Mesenchymal stem cell (in vitro differentiated cells and primary cell): ENCODE measurements around the gene BFSP2.
"Not testable (repeated sequence)": the region's sequence is repeated elsewhere in the genome, so short reads cannot be mapped to it uniquely, and the experiment has no call there.

Experiments
- DNase-seq: peaks from one replicate; pipeline ENCODE4 v3.0.0-alpha.2; 2013
- H2AFZ ChIP-seq: one replicate; pipeline ENCODE4 v1.6.1; 2013; ENCODE audit warnings: low read depth, mild to moderate bottlenecking, control low read depth, inconsistent platforms, low read length, moderate library complexity
- H2AK5ac ChIP-seq: 2 replicates; pipeline ENCODE4 v1.6.1; 2013; ENCODE audit warnings: low read length, moderate library complexity, mild to moderate bottlenecking, inconsistent platforms; ENCODE audit not compliant: severe bottlenecking
- H2BK120ac ChIP-seq: one replicate; pipeline ENCODE4 v1.6.1; 2013; ENCODE audit warnings: low read depth, mild to moderate bottlenecking, inconsistent platforms, low read length, moderate library complexity
- H2BK12ac ChIP-seq, 2 experiments: one replicate each; pipeline ENCODE4 v1.6.1; 2013; ENCODE audit warnings: inconsistent platforms in 2 of 2, low read length in 2 of 2, mild to moderate bottlenecking in 2 of 2, moderate library complexity in 2 of 2, control low read depth in 1 of 2
- H2BK15ac ChIP-seq: one replicate; pipeline ENCODE4 v1.6.1; 2013; ENCODE audit warnings: mild to moderate bottlenecking, low read depth, inconsistent platforms; ENCODE audit not compliant: poor library complexity, severe bottlenecking
- H2BK5ac ChIP-seq: 2 replicates; pipeline ENCODE4 v1.6.1; 2013; ENCODE audit warnings: low read depth, mild to moderate bottlenecking, low read length, control low read depth, inconsistent platforms; ENCODE audit not compliant: poor library complexity, severe bottlenecking
- H3K14ac ChIP-seq, 2 experiments: one replicate each; pipeline ENCODE4 v1.6.1; 2013; ENCODE audit warnings: inconsistent platforms in 2 of 2, low read length in 2 of 2, control low read depth in 1 of 2, mild to moderate bottlenecking in 1 of 2, moderate library complexity in 1 of 2
- H3K18ac ChIP-seq, 2 experiments: one replicate each; pipeline ENCODE4 v1.6.1; 2013; ENCODE audit warnings: inconsistent platforms in 2 of 2, low read length in 2 of 2, control low read depth in 1 of 2, low read depth in 1 of 2, mild to moderate bottlenecking in 1 of 2
- H3K23ac ChIP-seq, 2 experiments: one replicate each; pipeline ENCODE4 v1.6.1; 2013; ENCODE audit warnings: inconsistent platforms in 2 of 2, low read length in 2 of 2, mild to moderate bottlenecking in 2 of 2, moderate library complexity in 2 of 2, control low read depth in 1 of 2
- H3K27ac ChIP-seq: 2 replicates; pipeline ENCODE4 v1.5.1; 2013; ENCODE audit warnings: mild to moderate bottlenecking, moderate library complexity, low read length, control low read depth, inconsistent platforms; ENCODE audit not compliant: poor library complexity, severe bottlenecking
- H3K27me3 ChIP-seq, 2 experiments: 2 replicates each; pipeline versions ENCODE4 v1.6.1 to v1.7.0; 2013; ENCODE audit warnings: low read length in 2 of 2, mild to moderate bottlenecking in 2 of 2, moderate library complexity in 2 of 2, control low read depth in 1 of 2, inconsistent platforms in 1 of 2; ENCODE audit not compliant: control insufficient read depth in 1 of 2, insufficient read depth in 1 of 2
- H3K36me3 ChIP-seq, 2 experiments: 2 replicates each; pipeline versions ENCODE4 v1.6.1 to v1.7.0; 2013; ENCODE audit warnings: low read length in 2 of 2, control low read depth in 1 of 2, inconsistent platforms in 1 of 2, low read depth in 1 of 2, mild to moderate bottlenecking in 1 of 2; ENCODE audit not compliant: insufficient read depth in 2 of 2, control insufficient read depth in 1 of 2
- H3K4ac ChIP-seq, 2 experiments: one replicate each; pipeline ENCODE4 v1.6.1; 2013; ENCODE audit warnings: inconsistent platforms in 2 of 2, low read length in 2 of 2, mild to moderate bottlenecking in 2 of 2, moderate library complexity in 2 of 2, control low read depth in 1 of 2, low read depth in 1 of 2
- H3K4me1 ChIP-seq: 2 replicates; pipeline ENCODE4 v1.6.1; 2013; ENCODE audit warnings: low read depth, low read length, control low read depth; ENCODE audit not compliant: control insufficient read depth, insufficient read depth
- H3K4me2 ChIP-seq: 2 replicates; pipeline ENCODE4 v1.6.1; 2013; ENCODE audit warnings: low read length, mild to moderate bottlenecking, inconsistent platforms; ENCODE audit not compliant: poor library complexity, severe bottlenecking
- H3K4me3 ChIP-seq, 2 experiments: 2 replicates each; pipeline versions ENCODE4 v1.5.1 to v1.7.0; 2013; ENCODE audit warnings: low read length in 2 of 2, mild to moderate bottlenecking in 2 of 2, control low read depth in 1 of 2, low read depth in 1 of 2; ENCODE audit not compliant: insufficient read depth in 1 of 2
- H3K79me1 ChIP-seq: replicated peaks from 2 replicates; pipeline ENCODE4 v1.6.1; 2013; ENCODE audit warnings: mild to moderate bottlenecking, control low read depth, low read length, inconsistent platforms; ENCODE audit not compliant: poor library complexity, severe bottlenecking
- H3K9ac ChIP-seq: 2 replicates; pipeline ENCODE4 v1.7.0; 2013; ENCODE audit warnings: mild to moderate bottlenecking, low read length, moderate library complexity
- H3K9me3 ChIP-seq: 2 replicates; pipeline ENCODE4 v1.7.0; 2013; ENCODE audit warnings: mild to moderate bottlenecking, low read length; ENCODE audit not compliant: control insufficient read depth
- H4K8ac ChIP-seq: one replicate; pipeline ENCODE4 v1.6.1; 2013; ENCODE audit warnings: inconsistent platforms, mild to moderate bottlenecking, low read length, moderate library complexity
- H4K91ac ChIP-seq: one replicate; pipeline ENCODE4 v1.6.1; 2013; ENCODE audit warnings: mild to moderate bottlenecking, low read length, inconsistent platforms
- WGBS: methylation state at CpG from one replicate; pipeline ENCODE4 v1.1.7; 2013; ENCODE audit warnings: mixed read lengths; 5-methylcytosine and 5-hydroxymethylcytosine counted together

Gene BFSP2

GRCh38 chr3:133482474-133482873 is 82.6 kb downstream of the BFSP2 start:
- H3K18ac ChIP-seq, H2BK15ac ChIP-seq, H4K8ac ChIP-seq, H3K14ac ChIP-seq, H3K4ac ChIP-seq, H3K9ac ChIP-seq, H4K91ac ChIP-seq, H2AK5ac ChIP-seq, H3K23ac ChIP-seq, H3K27ac ChIP-seq, H3K4me3 ChIP-seq, H2BK12ac ChIP-seq, H2AFZ ChIP-seq, H3K9me3 ChIP-seq, H3K79me1 ChIP-seq, H3K27me3 ChIP-seq, H2BK5ac ChIP-seq, H3K4me2 ChIP-seq, H2BK120ac ChIP-seq, DNase-seq, H3K36me3 ChIP-seq: not testable (repeated sequence)
- WGBS: 60% methylated on average over 1 of the region's 5 CpGs
- H3K4me1 ChIP-seq: peaks cover 11% of the 10 kb centered on the region

GRCh38 chr3:133486658-133487057 is 86.8 kb downstream of the BFSP2 start:
- no peak overlapping the region for H3K18ac ChIP-seq
- no peaks in the 10 kb centered on the region for H3K36me3 ChIP-seq
- no peaks in the 10 kb centered on the region for H3K9me3 ChIP-seq
- H3K14ac ChIP-seq: no peak overlapping the region
- no peak overlapping the region for H3K4me3 ChIP-seq
- no peak overlapping the region for H3K27ac ChIP-seq
- H2AK5ac ChIP-seq: no peak overlapping the region
- H2BK120ac ChIP-seq: no peak overlapping the region
- no peak overlapping the region for H4K91ac ChIP-seq
- no peaks in the 10 kb centered on the region for H3K79me1 ChIP-seq
- no peak overlapping the region for H2BK12ac ChIP-seq
- H3K4me2 ChIP-seq: no peak overlapping the region
- DNase-seq: no peak
- H3K9ac ChIP-seq: no peak overlapping the region
- H2AFZ ChIP-seq: no peak overlapping the region
- H3K27me3 ChIP-seq: no peaks in the 10 kb centered on the region
- no peak overlapping the region for H2BK5ac ChIP-seq
- H4K8ac ChIP-seq: no peak overlapping the region
- no peak overlapping the region for H2BK15ac ChIP-seq
- H3K4me1 ChIP-seq: peaks cover 11% of the 10 kb centered on the region
- no peak overlapping the region for H3K23ac ChIP-seq
- H3K4ac ChIP-seq: no peak overlapping the region
- 96% methylated on average over 5 of the region's 5 CpGs for WGBS

GRCh38 chr3:133487204-133487603 is 87.3 kb downstream of the BFSP2 start:
- no peaks in the 10 kb centered on the region for H3K9me3 ChIP-seq
- no peak overlapping the region for H3K27ac ChIP-seq
- H3K4me1 ChIP-seq: peaks cover 11% of the 10 kb centered on the region
- H2AFZ ChIP-seq: no peak overlapping the region
- no peak for DNase-seq
- no peak overlapping the region for H3K14ac ChIP-seq
- no peak overlapping the region for H2BK120ac ChIP-seq
- peak overlapping the region; percentile 12 for H3K4me2 ChIP-seq
- H3K18ac ChIP-seq: no peak overlapping the region
- H3K4me3 ChIP-seq: no peak overlapping the region
- no peak overlapping the region for H2BK15ac ChIP-seq
- H3K36me3 ChIP-seq: no peaks in the 10 kb centered on the region
- H3K79me1 ChIP-seq: no peaks in the 10 kb centered on the region
- H2BK12ac ChIP-seq: no peak overlapping the region
- H2BK5ac ChIP-seq: no peak overlapping the region
- no peak overlapping the region for H3K9ac ChIP-seq
- H3K27me3 ChIP-seq: no peaks in the 10 kb centered on the region
- no peak overlapping the region for H2AK5ac ChIP-seq
- no peak overlapping the region for H3K4ac ChIP-seq
- 91% methylated on average over 4 of the region's 4 CpGs for WGBS
- no peak overlapping the region for H4K8ac ChIP-seq
- H4K91ac ChIP-seq: no peak overlapping the region
- no peak overlapping the region for H3K23ac ChIP-seq

GRCh38 chr3:133487920-133488540 is 88.2 kb downstream of the BFSP2 start:
- no peak overlapping the region for H4K91ac ChIP-seq
- H3K4me2 ChIP-seq: no peak overlapping the region
- no peak overlapping the region for H3K14ac ChIP-seq
- H2AK5ac ChIP-seq: no peak overlapping the region
- no peaks in the 10 kb centered on the region for H3K36me3 ChIP-seq
- H2BK5ac ChIP-seq: no peak overlapping the region
- H3K27ac ChIP-seq: no peak overlapping the region
- no peak overlapping the region for H2BK12ac ChIP-seq
- H4K8ac ChIP-seq: no peak overlapping the region
- H2BK120ac ChIP-seq: no peak overlapping the region
- H3K18ac ChIP-seq: no peak overlapping the region
- no peak overlapping the region for H3K9ac ChIP-seq
- no peaks in the 10 kb centered on the region for H3K79me1 ChIP-seq
- H3K9me3 ChIP-seq: no peaks in the 10 kb centered on the region
- H3K4ac ChIP-seq: no peak overlapping the region
- H3K4me1 ChIP-seq: peaks cover 11% of the 10 kb centered on the region
- no peak overlapping the region for H2AFZ ChIP-seq
- no peak overlapping the region for H2BK15ac ChIP-seq
- H3K23ac ChIP-seq: no peak overlapping the region
- DNase-seq: peak; percentile 46
- H3K27me3 ChIP-seq: no peaks in the 10 kb centered on the region
- H3K4me3 ChIP-seq: no peak overlapping the region
- no CpG with 5 or more reads among the region's 1 CpG for WGBS
